Measurements from ENCODE around the gene STAB1. TPM values are rescaled to one million over a fixed set of nuclear protein-coding genes. Genes with fewer than 3 reads are reported as not detected.

STAB1 gene
- total and polyA plus RNA-seq, 2 experiments from 2014 or later = 3.0 to 4.6 TPM

DNA sequence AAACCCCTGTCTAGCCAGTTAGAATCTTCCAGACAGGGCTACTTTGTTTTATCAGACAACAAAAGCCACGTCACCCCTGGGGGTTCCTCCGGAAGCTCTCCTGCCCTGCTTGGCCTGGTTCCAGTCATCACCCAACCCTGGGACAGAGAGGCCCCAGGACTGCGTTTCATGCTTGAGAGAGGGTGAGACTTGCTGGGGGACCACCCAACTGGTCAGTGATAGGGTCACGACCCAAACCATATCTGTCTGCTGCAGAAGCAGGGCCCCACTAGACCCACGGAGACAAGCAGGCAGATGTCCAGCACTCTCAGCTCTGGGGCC lies 37.3 kb downstream of the STAB1 start:
- H3K79me2 ChIP-seq = peaks cover 58% of the 10 kb centered on the region

DNA sequence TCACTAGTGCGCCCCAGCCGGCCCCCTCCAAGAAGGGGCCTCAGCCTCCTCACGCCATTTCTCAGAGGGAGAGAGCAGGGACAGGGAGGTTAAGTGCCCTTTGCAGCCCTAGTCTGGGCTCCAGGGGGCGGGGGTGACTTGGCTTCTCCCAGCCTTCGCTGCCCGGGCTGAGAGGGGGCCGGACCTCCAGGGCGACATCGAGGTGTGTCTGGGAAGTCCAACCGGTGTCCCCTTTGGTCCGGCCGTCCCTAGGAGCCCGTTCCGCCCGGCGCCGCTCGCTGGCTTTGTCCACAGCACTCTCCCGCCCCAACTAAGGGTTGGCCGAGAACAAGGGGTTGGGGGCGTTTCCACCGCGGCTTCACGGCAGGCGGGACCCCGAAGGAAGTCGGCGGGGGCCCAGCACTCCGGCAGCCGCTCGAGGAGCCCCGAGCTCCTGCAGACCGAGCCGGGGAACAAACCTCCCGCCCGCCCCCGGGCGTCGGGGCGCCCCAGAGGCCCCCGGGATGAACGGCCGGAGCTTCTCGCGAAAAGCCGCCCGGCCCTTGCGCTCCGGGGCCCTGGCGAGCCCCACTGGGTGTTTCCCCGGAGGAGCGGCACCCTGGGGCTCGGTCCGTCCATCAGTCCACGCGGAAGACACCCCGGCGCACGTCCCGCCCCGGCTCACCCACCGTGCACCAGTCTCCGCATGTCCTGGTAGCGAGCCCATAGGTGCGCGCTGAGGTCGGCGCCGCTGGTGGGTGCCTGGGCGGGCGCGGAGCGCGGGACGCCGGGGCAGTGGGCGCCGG lies 37.9 kb downstream of the STAB1 start:
- peak; percentile 56 for DNase-seq (ENCODE audit: low spot score)
- Histone ChIP-seq H3K9me2 (replicated peaks; ENCODE audit: insufficient read depth) (no peaks in the 10 kb centered on the region), H3K4me2 (peak overlapping the region; percentile 94), H3K79me2 (peaks cover 64% of the 10 kb centered on the region), H3K27ac (peak overlapping the region; percentile 72), H3K27me3 (no peaks in the 10 kb centered on the region), H3K4me3 (peak overlapping the region; percentile 80), H3K4me1 (ENCODE audit: insufficient read depth) (peaks cover 54% of the 10 kb centered on the region), H2AFZ (peak overlapping the region; percentile 9), H4K20me1 (ENCODE audit: insufficient read depth, poor library complexity, severe bottlenecking) (peaks cover 14% of the 10 kb centered on the region), H3K36me3 (replicated peaks; ENCODE audit: insufficient read depth, low read depth) (no peaks in the 10 kb centered on the region), H3K9me3 (ENCODE audit: low read depth) (no peaks in the 10 kb centered on the region)
- TF ChIP-seq, protein P1, sequence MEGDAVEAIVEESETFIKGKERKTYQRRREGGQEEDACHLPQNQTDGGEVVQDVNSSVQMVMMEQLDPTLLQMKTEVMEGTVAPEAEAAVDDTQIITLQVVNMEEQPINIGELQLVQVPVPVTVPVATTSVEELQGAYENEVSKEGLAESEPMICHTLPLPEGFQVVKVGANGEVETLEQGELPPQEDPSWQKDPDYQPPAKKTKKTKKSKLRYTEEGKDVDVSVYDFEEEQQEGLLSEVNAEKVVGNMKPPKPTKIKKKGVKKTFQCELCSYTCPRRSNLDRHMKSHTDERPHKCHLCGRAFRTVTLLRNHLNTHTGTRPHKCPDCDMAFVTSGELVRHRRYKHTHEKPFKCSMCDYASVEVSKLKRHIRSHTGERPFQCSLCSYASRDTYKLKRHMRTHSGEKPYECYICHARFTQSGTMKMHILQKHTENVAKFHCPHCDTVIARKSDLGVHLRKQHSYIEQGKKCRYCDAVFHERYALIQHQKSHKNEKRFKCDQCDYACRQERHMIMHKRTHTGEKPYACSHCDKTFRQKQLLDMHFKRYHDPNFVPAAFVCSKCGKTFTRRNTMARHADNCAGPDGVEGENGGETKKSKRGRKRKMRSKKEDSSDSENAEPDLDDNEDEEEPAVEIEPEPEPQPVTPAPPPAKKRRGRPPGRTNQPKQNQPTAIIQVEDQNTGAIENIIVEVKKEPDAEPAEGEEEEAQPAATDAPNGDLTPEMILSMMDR (IDR thresholded peaks at IDR 0.05; ENCODE audit: poor library complexity) = no peak
- TF ChIP-seq EZH2 (IDR thresholded peaks at IDR 0.05; ENCODE audit: borderline replicate concordance) = no peak
- TF ChIP-seq EZH2phosphoT487 (IDR thresholded peaks at IDR 0.05; ENCODE audit: low read depth, severe bottlenecking, unreplicated experiment) = no peak
- WGBS (ENCODE audit: low lambda C conversion rate, missing lambda C conversion rate) = 1% methylated on average over 66 of the region's 78 CpGs

More for the DNA sequence above, 37.3 kb downstream of the STAB1 start:
- H3K36me3 ChIP-seq (replicated peaks; ENCODE audit: insufficient read depth, low read depth) = no peaks in the 10 kb centered on the region
- no peaks in the 10 kb centered on the region for H3K27me3 ChIP-seq
- peak overlapping the region; percentile 72 for H3K27ac ChIP-seq
- no peaks in the 10 kb centered on the region for H3K9me2 ChIP-seq (replicated peaks; ENCODE audit: insufficient read depth)
- no peaks in the 10 kb centered on the region for H3K9me3 ChIP-seq (ENCODE audit: low read depth)
- H3K4me3 ChIP-seq = peak overlapping the region; percentile 80
- H2AFZ ChIP-seq = peak overlapping the region; percentile 9
- WGBS (ENCODE audit: low lambda C conversion rate, missing lambda C conversion rate) = 10% methylated on average over 5 of the region's 5 CpGs
- TF ChIP-seq EZH2phosphoT487 (IDR thresholded peaks at IDR 0.05; ENCODE audit: low read depth, severe bottlenecking, unreplicated experiment) (no peak), EZH2 (IDR thresholded peaks at IDR 0.05; ENCODE audit: borderline replicate concordance) (no peak)
- TF ChIP-seq, protein P1 (IDR thresholded peaks at IDR 0.05; ENCODE audit: poor library complexity) = no peak
- DNase-seq (ENCODE audit: low spot score) = peak; percentile 58
- H3K4me2 ChIP-seq = peak overlapping the region; percentile 94
- H3K4me1 ChIP-seq (ENCODE audit: insufficient read depth) = peaks cover 49% of the 10 kb centered on the region
- peaks cover 8% of the 10 kb centered on the region for H4K20me1 ChIP-seq (ENCODE audit: insufficient read depth, poor library complexity, severe bottlenecking)

DNA sequence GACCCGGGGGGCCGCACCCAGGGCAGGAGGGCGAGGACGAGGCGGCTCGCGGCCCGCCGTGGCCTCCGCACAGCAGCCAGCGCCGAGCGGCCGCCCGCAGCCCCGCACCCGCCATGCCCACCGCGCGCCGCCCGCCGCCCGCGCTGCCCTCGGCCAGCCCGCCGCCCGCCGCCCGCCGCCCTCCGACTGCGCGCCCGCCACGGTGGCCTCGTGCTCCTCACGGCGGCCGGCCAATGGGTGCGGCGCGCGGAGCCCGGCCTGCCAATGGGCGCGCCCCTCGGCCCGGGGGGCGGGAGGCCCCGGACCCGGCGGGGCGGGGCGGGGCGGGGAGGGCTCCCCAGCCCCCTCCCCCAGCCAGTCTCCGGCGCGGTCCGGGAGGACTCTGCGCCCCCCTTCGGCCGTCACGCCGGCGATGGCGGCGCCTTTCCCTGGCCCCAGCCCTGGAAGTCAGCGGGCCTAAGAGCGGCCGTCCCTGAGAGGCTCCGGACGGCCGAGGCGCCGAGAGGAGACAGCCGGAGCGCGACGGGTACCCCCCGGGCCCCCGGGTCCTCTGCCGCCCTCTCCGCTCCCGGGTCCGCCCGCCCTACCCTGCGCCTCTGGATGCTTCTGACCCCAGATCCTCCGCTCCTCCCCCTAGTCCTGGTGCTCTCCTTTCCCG lies 38.6 kb downstream of the STAB1 start, which contains the start of gene NT5DC2:
NT5DC2 (minus strand) TSS at position 235 of the 658 bp plus-strand sequence; CDS start at position 115, 120 bp downstream.
- no peaks in the 10 kb centered on the region for H3K27me3 ChIP-seq
- peak within 1 kb of the TSS; percentile 94 for H3K4me2 ChIP-seq
- peak within 1 kb of the TSS; percentile 77 for H2AFZ ChIP-seq
- 8% methylated on average over 12 of the region's 91 CpGs for WGBS (ENCODE audit: low lambda C conversion rate, missing lambda C conversion rate)
- DNase-seq (ENCODE audit: low spot score) = peak; percentile 92
- H3K9me2 ChIP-seq (replicated peaks; ENCODE audit: insufficient read depth) = no peaks in the 10 kb centered on the region
- no peaks in the 10 kb centered on the region for H3K9me3 ChIP-seq (ENCODE audit: low read depth)
- no peaks in the 10 kb centered on the region for H3K36me3 ChIP-seq (replicated peaks; ENCODE audit: insufficient read depth, low read depth)
- peak within 1 kb of the TSS; percentile 82 for H3K4me3 ChIP-seq
- TF ChIP-seq EZH2phosphoT487 (IDR thresholded peaks at IDR 0.05; ENCODE audit: low read depth, severe bottlenecking, unreplicated experiment) (no peak), EZH2 (IDR thresholded peaks at IDR 0.05; ENCODE audit: borderline replicate concordance) (no peak)
- TF ChIP-seq, protein P1 (IDR thresholded peaks at IDR 0.05; ENCODE audit: poor library complexity) = no peak
- peaks cover 20% of the 10 kb centered on the region for H4K20me1 ChIP-seq (ENCODE audit: insufficient read depth, poor library complexity, severe bottlenecking)
- peaks cover 71% of the 10 kb centered on the region for H3K79me2 ChIP-seq
- peak within 1 kb of the TSS; percentile 91 for H3K27ac ChIP-seq
- peaks cover 61% of the 10 kb centered on the region for H3K4me1 ChIP-seq (ENCODE audit: insufficient read depth)
